Upper lobe of left lung (tissue), 6 donors: ENCODE measurements around the gene PTGER4. TPM values are rescaled to one million over a fixed set of nuclear protein-coding genes. Genes with fewer than 3 reads are reported as not detected.

Source experiments
- ATAC-seq, 2 donors: fragments of 200-7000 bp; cut with Tn5 transposase; one replicate each; pipeline ENCODE4 v1.9.1; 2022; ENCODE audit warnings: mild to moderate bottlenecking in 2 of 2, moderate library complexity in 2 of 2; ENCODE audit not compliant: low FRiP score in 2 of 2
- DNase-seq, 2 donors: peaks; one replicate each; pipeline ENCODE4 v3.0.0-alpha.2; 2019 to 2020
- H3K27ac ChIP-seq, 4 donors: fragments of 200-600 bp; sonication (generic); one replicate each; pipeline ENCODE4 v1.5.1; 2016 to 2019
- H3K27me3 ChIP-seq, 4 donors: fragments of 200-600 bp; sonication (generic); one replicate each; pipeline ENCODE4 v1.5.1; 2017 to 2019
- H3K36me3 ChIP-seq, 4 donors: fragments of 200-600 bp; sonication (generic); one replicate each; pipeline ENCODE4 v1.5.1; 2016 to 2019
- H3K4me1 ChIP-seq, 4 donors: fragments of 200-600 bp; sonication (generic); one replicate each; pipeline ENCODE4 v1.5.1; 2018 to 2019
- H3K4me3 ChIP-seq, 4 donors: fragments of 200-600 bp; sonication (generic); one replicate each; pipeline ENCODE4 v1.5.1; 2017 to 2019; ENCODE audit warnings: mild to moderate bottlenecking in 2 of 4, moderate library complexity in 1 of 4
- H3K9me3 ChIP-seq, 4 donors: fragments of 200-600 bp; sonication (generic); one replicate each; pipeline ENCODE4 v1.5.1; 2018 to 2019
- EP300 ChIP-seq, 4 donors: sonication (generic); formaldehyde crosslinking; IDR thresholded peaks; one replicate each; pipeline ENCODE4 v1.5.1; 2017; ENCODE audit warnings: antibody characterized with exemption in 4 of 4, control low read depth in 2 of 4
- POLR2A ChIP-seq, 4 donors: fragments of 450-650 bp; IDR thresholded peaks; one replicate each; pipeline ENCODE4 v1.5.1; 2016 to 2017; ENCODE audit warnings: antibody characterized with exemption in 4 of 4, mild to moderate bottlenecking in 2 of 4
- POLR2AphosphoS5 ChIP-seq, 2 donors: sonication (generic); formaldehyde crosslinking; IDR thresholded peaks; one replicate each; pipeline ENCODE4 v1.5.1; 2017; ENCODE audit warnings: antibody characterized with exemption in 2 of 2
- WGBS, 2 donors: methylation state at CpG; one replicate each; pipeline ENCODE4 v1.1.5; 2017 to 2018; 5-methylcytosine and 5-hydroxymethylcytosine counted together
- total RNA-seq, 6 donors: library from RNA; depleted of rRNA in 4 of 6; stranded (reverse); fragments of >200 nt in 4 of 6; gene quantifications; one replicate each; pipeline versions ENCODE4 v1.1.0 to v1.2.1, GENCODE V29; 2016 to 2021
- TF ChIP-seq, protein P1 (sequence below), 6 experiments: fragments of 450-650 bp in 4 of 6; fragments of 200-600 bp in 2 of 6; sonication (generic) in 2 of 6; IDR thresholded peaks; one replicate each; pipeline ENCODE4 v1.5.1; 2016 to 2019; ENCODE audit warnings: antibody characterized with exemption in 6 of 6
- donor health status: DM: no; HTN: no; CAD: no; lungs with moderate emphysema.
- donor health status: DM: no; HTN: yes; CAD: no; lungs with severe emphysema.

The PTGER4 gene
- total RNA-seq, 6 donors from 2014 or later, result 33.9 to 64.1 (median 45.8) TPM

DNA sequence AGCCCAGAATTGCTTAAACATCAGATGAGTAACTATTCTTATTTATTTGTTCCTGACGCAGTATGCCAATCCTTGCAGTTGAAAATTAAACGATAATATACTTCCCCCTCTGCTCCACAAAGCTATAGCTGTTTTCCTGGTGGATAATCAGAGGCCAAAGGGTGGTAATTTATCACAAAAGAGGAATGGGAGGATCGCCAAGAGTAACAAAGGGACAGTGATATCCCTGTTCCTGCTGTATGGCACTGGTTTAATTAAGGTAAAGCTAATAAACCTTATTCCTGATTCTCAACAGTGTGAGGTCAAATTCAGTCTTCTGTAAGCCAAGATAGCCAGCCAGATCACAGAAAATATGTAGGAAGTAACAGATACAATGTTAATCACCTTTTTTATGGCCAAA, 33.4 kb upstream of the PTGER4 start:
- Histone ChIP-seq H3K36me3 (no peaks in the 10 kb centered on the region), H3K9me3 (no peaks in the 10 kb centered on the region), H3K27me3 (no peaks in the 10 kb centered on the region), H3K4me3 (no peak overlapping the region), H3K27ac (no peak overlapping the region), H3K4me1 (no peaks in the 10 kb centered on the region)
- TF ChIP-seq POLR2A (IDR thresholded peaks at IDR 0.05) (no peak), POLR2AphosphoS5 (IDR thresholded peaks at IDR 0.05) (no peak), EP300 (IDR thresholded peaks at IDR 0.05) (no peak)
- TF ChIP-seq, protein P1, sequence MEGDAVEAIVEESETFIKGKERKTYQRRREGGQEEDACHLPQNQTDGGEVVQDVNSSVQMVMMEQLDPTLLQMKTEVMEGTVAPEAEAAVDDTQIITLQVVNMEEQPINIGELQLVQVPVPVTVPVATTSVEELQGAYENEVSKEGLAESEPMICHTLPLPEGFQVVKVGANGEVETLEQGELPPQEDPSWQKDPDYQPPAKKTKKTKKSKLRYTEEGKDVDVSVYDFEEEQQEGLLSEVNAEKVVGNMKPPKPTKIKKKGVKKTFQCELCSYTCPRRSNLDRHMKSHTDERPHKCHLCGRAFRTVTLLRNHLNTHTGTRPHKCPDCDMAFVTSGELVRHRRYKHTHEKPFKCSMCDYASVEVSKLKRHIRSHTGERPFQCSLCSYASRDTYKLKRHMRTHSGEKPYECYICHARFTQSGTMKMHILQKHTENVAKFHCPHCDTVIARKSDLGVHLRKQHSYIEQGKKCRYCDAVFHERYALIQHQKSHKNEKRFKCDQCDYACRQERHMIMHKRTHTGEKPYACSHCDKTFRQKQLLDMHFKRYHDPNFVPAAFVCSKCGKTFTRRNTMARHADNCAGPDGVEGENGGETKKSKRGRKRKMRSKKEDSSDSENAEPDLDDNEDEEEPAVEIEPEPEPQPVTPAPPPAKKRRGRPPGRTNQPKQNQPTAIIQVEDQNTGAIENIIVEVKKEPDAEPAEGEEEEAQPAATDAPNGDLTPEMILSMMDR (IDR thresholded peaks at IDR 0.05), result no peak
- ATAC-seq, result no peak
- DNase-seq, result no peak
- 62 to 76% methylated on average over 3 of the region's 3 CpGs for WGBS, 2 donors

GRCh38 chr5:40648150-40648549, 31.6 kb upstream of the PTGER4 start:
- H3K9me3 ChIP-seq, result no peaks in the 10 kb centered on the region
- H3K4me3 ChIP-seq, result no peak overlapping the region
- TF ChIP-seq, protein P1 (IDR thresholded peaks at IDR 0.05), result no peak
- no peak for TF ChIP-seq POLR2AphosphoS5 (IDR thresholded peaks at IDR 0.05)
- no peak for TF ChIP-seq POLR2A (IDR thresholded peaks at IDR 0.05)
- no peak for TF ChIP-seq EP300 (IDR thresholded peaks at IDR 0.05)
- no peaks in the 10 kb centered on the region for H3K36me3 ChIP-seq
- no peak for DNase-seq
- H3K4me1 ChIP-seq, result no peaks in the 10 kb centered on the region
- H3K27ac ChIP-seq, result no peak overlapping the region
- 91 to 96% methylated on average over 1 of the region's 1 CpG for WGBS, 2 donors
- ATAC-seq, result no peak
- H3K27me3 ChIP-seq, result no peaks in the 10 kb centered on the region

- WGBS, 2 donors, result 56 to 76% methylated on average over 4 of the region's 4 CpGs
- no peak for TF ChIP-seq POLR2A (IDR thresholded peaks at IDR 0.05)
- TF ChIP-seq POLR2AphosphoS5 (IDR thresholded peaks at IDR 0.05), result no peak
- no peak for TF ChIP-seq EP300 (IDR thresholded peaks at IDR 0.05)
- TF ChIP-seq, protein P1 (IDR thresholded peaks at IDR 0.05), result no peak
- Histone ChIP-seq H3K9me3 (no peaks in the 10 kb centered on the region), H3K4me3 (no peak overlapping the region), H3K27me3 (no peaks in the 10 kb centered on the region), H3K36me3 (no peaks in the 10 kb centered on the region), H3K27ac (no peak overlapping the region), H3K4me1 (no peaks in the 10 kb centered on the region)
- no peak for ATAC-seq
- no peak for DNase-seq
These were observed 30.2 kb upstream of the PTGER4 start for GRCh38 chr5:40649463-40650030.

GRCh38 chr5:40651201-40651600, 28.5 kb upstream of the PTGER4 start:
- WGBS, 2 donors, result 96 to 98% methylated on average over 3 of the region's 3 CpGs
- Histone ChIP-seq H3K27ac (no peak overlapping the region), H3K27me3 (no peaks in the 10 kb centered on the region), H3K4me1 (no peaks in the 10 kb centered on the region), H3K4me3 (no peak overlapping the region), H3K36me3 (no peaks in the 10 kb centered on the region), H3K9me3 (no peaks in the 10 kb centered on the region)
- no peak for ATAC-seq
- TF ChIP-seq, protein P1 (IDR thresholded peaks at IDR 0.05), result no peak
- TF ChIP-seq POLR2A (IDR thresholded peaks at IDR 0.05), result no peak
- no peak for DNase-seq

DNA sequence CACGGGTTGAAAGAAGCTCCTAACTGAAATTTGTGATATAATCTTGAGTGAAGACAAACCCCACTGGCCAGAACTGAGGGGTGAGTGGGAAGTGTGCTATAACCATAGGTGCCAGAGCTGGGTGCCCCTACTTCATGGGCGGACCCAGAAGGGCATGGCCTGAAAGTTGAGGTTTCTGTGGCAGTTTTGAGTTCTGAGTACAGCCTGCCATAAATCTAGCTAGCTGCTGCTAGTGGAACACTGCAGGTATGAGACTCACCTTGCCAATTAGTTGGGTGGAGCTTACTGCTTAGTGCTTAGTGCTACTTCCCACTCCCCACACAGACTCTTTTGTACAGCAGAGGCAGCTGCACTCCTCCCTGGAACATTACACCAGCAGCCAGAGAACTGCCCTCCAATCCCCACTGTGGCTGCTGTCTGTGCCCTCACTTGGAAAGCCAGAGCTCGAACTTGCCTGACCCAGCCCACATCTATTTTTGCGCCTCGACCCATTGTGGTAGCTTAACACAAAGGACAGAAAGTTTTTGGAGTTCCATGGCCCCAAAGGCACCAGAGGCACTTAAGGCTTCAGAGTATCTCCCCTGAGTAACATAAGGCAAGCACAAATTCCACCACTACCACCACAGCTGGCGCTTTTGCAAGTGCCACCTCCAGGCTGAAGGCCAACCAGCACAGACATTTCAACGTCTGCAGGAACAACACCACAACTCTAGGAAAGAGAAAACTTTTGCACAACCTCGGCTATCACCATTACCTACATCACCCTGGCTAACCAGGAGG, 27.1 kb upstream of the PTGER4 start:
- no peaks in the 10 kb centered on the region for H3K9me3 ChIP-seq
- ATAC-seq (no peak), DNase-seq (no peak)
- 76 to 78% methylated on average over 8 of the region's 8 CpGs for WGBS, 2 donors
- no peak overlapping the region for H3K27ac ChIP-seq
- H3K27me3 ChIP-seq, result no peaks in the 10 kb centered on the region
- TF ChIP-seq, protein P1 (IDR thresholded peaks at IDR 0.05), result no peak
- TF ChIP-seq POLR2AphosphoS5 (IDR thresholded peaks at IDR 0.05) (no peak), EP300 (IDR thresholded peaks at IDR 0.05) (no peak), POLR2A (IDR thresholded peaks at IDR 0.05) (no peak)
- no peaks in the 10 kb centered on the region for H3K36me3 ChIP-seq
- H3K4me1 ChIP-seq, result no peaks in the 10 kb centered on the region
- no peak overlapping the region for H3K4me3 ChIP-seq
